K562 (cell line): Measurements from ENCODE around the gene KDM4C. TPM values are rescaled to one million over a fixed set of nuclear protein-coding genes. Genes with fewer than 3 reads are reported as not detected.

Experiments
- ATAC-seq: fragments of 200-7000 bp; cut with Tn5 transposase; 3 replicates; pipeline ENCODE4 v1.9.1; 2020; ENCODE audit warnings: moderate library complexity
- BruUV-seq: library from RNA; stranded (reverse); fragments of 400-500 nt; replicated peaks from 2 replicates; lab custom pipeline; 2021; lab: Mats Ljungman, UMichigan
- CTCF ChIA-PET: fragments of 300-600 bp; formaldehyde crosslinking; extraction: SDS; loops from one replicate; lab custom pipeline; 2021; ENCODE audit warnings: low intra/inter-chr PET ratio; lab: Yijun Ruan, JAX
- POLR2A ChIA-PET: fragments of 300-600, 350-650 bp; sonication (Branson Sonifier 250); formaldehyde crosslinking; extraction: SDS; loops from one replicate; lab custom pipeline; 2021; ENCODE audit warnings: antibody characterized with exemption, inconsistent platforms; lab: Yijun Ruan, JAX
- DNase-seq, 4 experiments: peaks; one replicate each; pipeline versions ENCODE4 v3.0.0 to v3.0.0-alpha.2; 2011 to 2018; ENCODE audit warnings: low spot score in 3 of 4, mixed read lengths in 3 of 4; ENCODE audit errors: extremely low read depth in 1 of 4
- FAIRE-seq: peaks from 2 replicates; lab custom pipeline; 2011; peaks lifted over from hg19 to GRCh38; lab: Jason Lieb, UNC
- H2AFZ ChIP-seq: 2 replicates; pipeline ENCODE4 v1.6.0; 2011; ENCODE audit warnings: low read depth, low read length, control low read depth, inconsistent platforms
- H3K27ac ChIP-seq: fragments of 200-600 bp; 3 replicates; pipeline ENCODE4 v1.8.0; 2011; ENCODE audit warnings: low read depth, mild to moderate bottlenecking, control low read depth, inconsistent platforms, low read length, moderate library complexity, mixed read lengths; ENCODE audit errors: extremely low read depth
- H3K27me3 ChIP-seq, 2 experiments: fragments of 300-600 bp in 1 of 2; 2 replicates in 1 of 2; 3 replicates in 1 of 2; pipeline versions ENCODE4 v1.6.0 to v1.8.0; 2011; ENCODE audit warnings: inconsistent platforms in 2 of 2, low read length in 2 of 2, mild to moderate bottlenecking in 1 of 2, mixed read lengths in 1 of 2, moderate library complexity in 1 of 2; ENCODE audit not compliant: control insufficient read depth in 2 of 2, insufficient read depth in 2 of 2
- H3K36me3 ChIP-seq: fragments of 300-600 bp; 3 replicates; pipeline ENCODE4 v1.8.0; 2011; ENCODE audit warnings: mild to moderate bottlenecking, low read length, inconsistent platforms; ENCODE audit not compliant: control insufficient read depth, insufficient read depth
- H3K4me1 ChIP-seq, 2 experiments: fragments of 200-600 bp in 1 of 2; replicated peaks in 1 of 2; 2 replicates in 1 of 2; 3 replicates in 1 of 2; pipeline versions ENCODE4 v1.5.1 to v1.8.0; 2011; ENCODE audit warnings: inconsistent platforms in 2 of 2, low read length in 2 of 2, mild to moderate bottlenecking in 1 of 2, mixed read lengths in 1 of 2, moderate library complexity in 1 of 2; ENCODE audit not compliant: control insufficient read depth in 2 of 2, insufficient read depth in 2 of 2
- H3K4me2 ChIP-seq: 2 replicates; pipeline ENCODE4 v1.6.1; 2011; ENCODE audit warnings: low read length, control low read depth, inconsistent platforms, mixed read lengths; ENCODE audit not compliant: insufficient read depth
- H3K4me3 ChIP-seq: fragments of 200-600 bp; sonication (generic), shearing (Covaris generic); 2 replicates; pipeline ENCODE4 v1.5.1; 2016; ENCODE audit warnings: control low read depth, inconsistent platforms
- H3K79me2 ChIP-seq: fragments of 200-600 bp; 3 replicates; pipeline ENCODE4 v1.8.0; 2011; ENCODE audit warnings: low read length, inconsistent platforms; ENCODE audit not compliant: control insufficient read depth, insufficient read depth
- H3K9ac ChIP-seq, 2 experiments: 2 replicates each; pipeline versions ENCODE4 v1.6.0 to v1.6.1; 2011; ENCODE audit warnings: low read depth in 2 of 2, low read length in 2 of 2, control low read depth in 1 of 2, inconsistent platforms in 1 of 2, mild to moderate bottlenecking in 1 of 2, mixed read lengths in 1 of 2; ENCODE audit not compliant: insufficient read depth in 1 of 2
- H3K9me1 ChIP-seq: one replicate; pipeline ENCODE4 v1.6.0; 2011; ENCODE audit warnings: inconsistent platforms, mild to moderate bottlenecking, low read length, moderate library complexity; ENCODE audit not compliant: control insufficient read depth, insufficient read depth
- H3K9me3 ChIP-seq: replicated peaks from 2 replicates; pipeline ENCODE4 v1.5.1; 2011; ENCODE audit warnings: low read depth, low read length, inconsistent platforms; ENCODE audit not compliant: control insufficient read depth, insufficient read depth
- H4K20me1 ChIP-seq: replicated peaks from 2 replicates; pipeline ENCODE4 v1.6.1; 2011; ENCODE audit warnings: low read length, inconsistent platforms, mixed read lengths; ENCODE audit not compliant: control insufficient read depth, insufficient read depth
- BCLAF1 ChIP-seq, 2 experiments: fragments of 450-650 bp in 1 of 2; IDR thresholded peaks; 2 replicates each; pipeline ENCODE4 v1.6.1; 2011 to 2017; ENCODE audit warnings: low read depth in 2 of 2, antibody characterized with exemption in 1 of 2, borderline replicate concordance in 1 of 2, low read length in 1 of 2, mild to moderate bottlenecking in 1 of 2, mixed read lengths in 1 of 2; ENCODE audit not compliant: control insufficient read depth in 1 of 2
- FOXA1 ChIP-seq: fragments of 450-650 bp; IDR thresholded peaks from 2 replicates; pipeline ENCODE4 v1.6.1; 2016; ENCODE audit warnings: mild to moderate bottlenecking, borderline replicate concordance
- HSF4 ChIP-seq: fragments of 250-450 bp; sonication (Bioruptor Pico); IDR thresholded peaks from 2 replicates; pipeline ENCODE4 v2.1.2; 2022; ENCODE audit warnings: mild to moderate bottlenecking, moderate library complexity, borderline replicate concordance
- KLF6 ChIP-seq: fragments of 250-450 bp; sonication (Bioruptor Pico); IDR thresholded peaks from 2 replicates; pipeline ENCODE4 v1.4.0; 2020; ENCODE audit warnings: mild to moderate bottlenecking, moderate library complexity, borderline replicate concordance
- L3MBTL2 ChIP-seq: fragments of 450-650 bp; IDR thresholded peaks from 2 replicates; pipeline ENCODE4 v1.6.1; 2016; ENCODE audit warnings: mild to moderate bottlenecking, moderate library complexity
- MAFF ChIP-seq: IDR thresholded peaks from 2 replicates; pipeline ENCODE4 v1.6.1; 2012; ENCODE audit warnings: low read length, improper control_type of control experiment
- MEF2A ChIP-seq: IDR thresholded peaks from 2 replicates; pipeline ENCODE4 v1.6.1; 2011; ENCODE audit warnings: low read depth, mild to moderate bottlenecking, low read length, moderate library complexity; ENCODE audit not compliant: control insufficient read depth
- NCOA1 ChIP-seq: fragments of 450-650 bp; IDR thresholded peaks from 2 replicates; pipeline ENCODE4 v1.6.1; 2016; ENCODE audit warnings: low read depth
- NRF1 ChIP-seq, 2 experiments: fragments of 450-650 bp; IDR thresholded peaks in 1 of 2; conservative IDR thresholded peaks in 1 of 2; 2 replicates each; pipeline ENCODE4 v1.6.1; 2014; ENCODE audit warnings: mild to moderate bottlenecking in 2 of 2
- STAT6 ChIP-seq: sonication (generic); formaldehyde crosslinking; IDR thresholded peaks from 2 replicates; pipeline ENCODE4 v1.8.1; 2023; ENCODE audit warnings: mild to moderate bottlenecking, missing genetic modification reagents
- TFE3 ChIP-seq: fragments of 450-650 bp; formaldehyde crosslinking; IDR thresholded peaks from 2 replicates; pipeline ENCODE4 v1.4.0; 2020; ENCODE audit warnings: mild to moderate bottlenecking, mixed read lengths
- WGBS: fragments of 100-300 bp; shearing (Covaris generic); methylation state at CpG from one replicate; pipeline ENCODE4 v1.1.6; 2016; ENCODE audit warnings: low coverage, mixed read lengths; ENCODE audit not compliant: insufficient coverage; ENCODE audit errors: missing lambda C conversion rate; 5-methylcytosine and 5-hydroxymethylcytosine counted together
- in situ Hi-C: fragments of 300-500 bp; cut with MboI; formaldehyde crosslinking; loops from 4 replicates; pipeline ENCODE4 v1.15.0; 2018; ENCODE audit warnings: inconsistent platforms, mixed read lengths
- intact Hi-C: fragments of 100-400 bp; cut with micrococcal nuclease; formaldehyde crosslinking; loops from 2 replicates; pipeline ENCODE4 v1.14.2; 2022
- polyA plus RNA-seq, 8 experiments: library from polyadenylated mRNA; depleted of rRNA in 4 of 8; stranded (reverse) in 5 of 8; unstranded in 3 of 8; fragments of >200 nt; fragmentation: Nextera tagmentation in 2 of 8; fragmentation: Illumina TruSeq in 1 of 8; extraction: Ambion mirVana in 2 of 8; extraction: Trizol in 1 of 8; gene quantifications; 2 replicates each; pipeline versions ENCODE4 v1.2.1 to v1.2.3, GENCODE V29; 2011 to 2014; ENCODE audit warnings: inconsistent platforms in 1 of 8, missing spikeins in 1 of 8
- total RNA-seq, 7 experiments: library from RNA; depleted of rRNA in 6 of 7; stranded (reverse); fragments of >200 nt in 6 of 7; fragmentation: Illumina TruSeq in 2 of 7; extraction: Trizol in 2 of 7; gene quantifications; 2 replicates each; pipeline versions ENCODE4 v1.2.1 to v1.2.3, GENCODE V29; 2011 to 2021; ENCODE audit warnings: low replicate concordance in 1 of 7

Gene KDM4C
- total and polyA plus RNA-seq, 9 of the 15 experiments (the other 6 are each of a cell fraction or from before 2014, with no cell fraction given): 5.4 to 17.0 (median 12.6) TPM

GRCh38 chr9:7055171-7055903, 297.6 kb downstream of the KDM4C start:
- Histone ChIP-seq H3K4me3 (no peak overlapping the region), H4K20me1 (no peaks in the 10 kb centered on the region), H2AFZ (0 out of 2 replicates have a peak overlapping the region, but pooled peaks have one; percentile 44), H3K9me3 (no peaks in the 10 kb centered on the region), H3K9ac (no peak overlapping the region), H3K27me3 (no peaks in the 10 kb centered on the region), H3K27ac (no peak overlapping the region), H3K36me3 (no peaks in the 10 kb centered on the region; the same call in 1 of the 3 replicates), H3K4me2 (no peak overlapping the region; the same call in 1 of the 2 replicates), H3K4me1 (peaks cover 0 to 8% of the 10 kb centered on the region in 2 experiments; a peak in 3 of 5 replicates), H3K9me1 (no peaks in the 10 kb centered on the region), H3K79me2 (no peaks in the 10 kb centered on the region)
- in situ Hi-C loops: no loop called here
- DNase-seq (no peak), ATAC-seq (no peak), FAIRE-seq (peak; percentile 66)
- ChIA-PET POLR2A (interaction anchor here (0.5 to 0.6 kb wide), 2 partner anchors 144 to 1383 kb away, joined by 3 read pairs; no protein-coding TSS in a partner anchor), CTCF (no interaction called here)
- intact Hi-C loops: loop anchor here (1.0 to 10.0 kb wide), 2 partner anchors 205 to 231 kb away; no protein-coding TSS in a partner anchor
- no TSS peak for BruUV-seq
- WGBS: 40% methylated on average over 7 of the region's 7 CpGs
- TF ChIP-seq L3MBTL2 (0 out of 2 replicates have a peak, but pooled peaks have one; percentile 19), HSF4 (CRISPR knock-in tag) (no peak), NRF1 (conservative IDR thresholded peaks at IDR 0.05 in 1 of 2, IDR thresholded peaks at IDR 0.05 in 1 of 2) (no peak), KLF6 (CRISPR knock-in tag) (no peak), NCOA1 (no peak), FOXA1 (no peak), MAFF (no peak), MEF2A (peak; percentile 78), TFE3 (CRISPR knock-in tag) (no peak), BCLAF1 (IDR thresholded peaks at IDR 0.05; ENCODE audit: borderline replicate concordance in 1 of 2, control insufficient read depth in 1 of 2, low read depth in 2 of 2, low read length in 1 of 2) (no peak), STAT6 (CRISPR knock-in tag) (no peak)
